HEK293 (cell line): ENCODE data around the gene MRPL44.

Source experiments
- ZNF223 ChIP-seq: fragments of 450-650 bp; formaldehyde crosslinking; IDR thresholded peaks from 2 replicates; pipeline ENCODE4 v1.5.1; 2016; ENCODE audit warnings: missing biosample characterization, missing genetic modification characterization
- ZNF776 ChIP-seq: fragments of 450-650 bp; formaldehyde crosslinking; IDR thresholded peaks from 2 replicates; pipeline ENCODE4 v1.5.0; 2017; ENCODE audit warnings: missing biosample characterization, missing genetic modification characterization, borderline replicate concordance
- ZNF792 ChIP-seq: fragments of 450-650 bp; formaldehyde crosslinking; IDR thresholded peaks from 2 replicates; pipeline ENCODE4 v1.5.1; 2016; ENCODE audit warnings: missing biosample characterization, missing genetic modification characterization

DNA sequence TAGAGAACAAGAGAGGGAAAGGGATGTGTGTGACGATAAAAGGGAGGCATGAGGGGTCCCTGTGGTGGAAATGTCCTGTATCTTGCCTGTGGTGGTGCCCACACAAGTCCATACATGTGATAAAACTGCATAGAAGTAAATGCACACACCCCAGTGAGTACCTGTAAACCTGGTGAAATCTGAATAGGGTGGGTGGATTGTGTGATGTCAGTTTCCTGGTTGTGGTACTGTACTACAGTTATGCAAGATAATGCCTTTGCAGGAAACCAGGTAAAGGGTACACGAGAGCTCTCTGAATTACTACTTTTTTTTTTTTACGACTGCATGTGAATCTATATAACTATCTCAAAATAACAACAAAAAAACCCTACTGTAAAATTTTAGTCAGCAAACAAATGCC, 59.7 kb downstream of the MRPL44 start:
- no peak for TF ChIP-seq ZNF792 (tag by site-specific recombination)
- no peak for TF ChIP-seq ZNF223
- TF ChIP-seq ZNF776 (tag by site-specific recombination), result no peak
